ENCODE data around the gene CPNE8. TPM values are rescaled to one million over a fixed set of nuclear protein-coding genes. Genes with fewer than 3 reads are reported as not detected.

Gene CPNE8
- total and polyA plus RNA-seq, 2 of the 4 experiments (the other 2 are of a cell fraction): not detected

DNA sequence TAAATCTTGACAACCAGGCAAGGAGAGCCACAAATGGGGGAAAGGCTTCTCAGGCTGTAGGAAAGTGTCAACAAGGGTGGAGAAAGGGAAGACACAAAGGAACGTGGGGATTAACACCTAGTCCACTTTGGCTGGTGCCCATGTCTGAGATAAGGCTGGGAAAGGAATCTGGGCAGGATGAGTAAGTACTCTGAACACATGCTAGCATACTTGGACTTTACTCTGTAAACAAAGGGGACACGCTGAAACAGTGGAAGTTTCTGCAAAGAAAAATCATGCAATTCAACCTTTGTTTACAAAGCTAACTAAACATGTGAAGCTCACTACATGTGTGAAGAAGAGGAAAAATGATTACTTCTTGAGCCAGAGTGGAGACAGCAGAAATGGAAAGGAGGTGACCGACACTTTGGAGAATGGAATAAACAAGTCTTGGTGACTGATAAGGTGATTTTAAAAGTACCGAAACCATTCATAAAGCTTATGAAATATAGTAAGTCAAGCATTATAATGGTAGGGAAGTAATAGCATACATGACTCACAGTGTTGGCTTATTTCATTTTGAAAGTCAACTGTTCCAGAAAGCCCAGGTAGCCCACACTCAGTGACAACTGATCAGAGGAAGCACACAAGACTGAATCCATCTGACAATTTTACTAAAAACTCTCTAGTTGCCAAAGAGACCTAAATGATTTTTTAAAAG is 13.2 kb downstream of the CPNE8 start:
- Histone ChIP-seq H3K14ac (replicated peaks; ENCODE audit: low read depth, low read length) (no peak overlapping the region), H2AK5ac (ENCODE audit: low read depth, low read length) (no peak overlapping the region), H2BK5ac (ENCODE audit: low read depth, low read length, poor library complexity, severe bottlenecking) (no peak overlapping the region), H2AFZ (replicated peaks; ENCODE audit: low read length, poor library complexity) (no peak overlapping the region), H2BK15ac (ENCODE audit: low read depth, low read length) (no peak overlapping the region), H3K56ac (ENCODE audit: extremely low read depth, insufficient read depth, low read length) (no peak overlapping the region), H3K23ac (ENCODE audit: low read depth, low read length) (no peak overlapping the region), H3K27me3 (ENCODE audit: control insufficient read depth, insufficient read depth, low read length) (no peaks in the 10 kb centered on the region), H3K4me1 (ENCODE audit: control insufficient read depth, insufficient read depth, low read length) (no peaks in the 10 kb centered on the region), H3K4me2 (ENCODE audit: low read depth, low read length) (no peak overlapping the region), H3K18ac (ENCODE audit: low read depth, low read length) (no peak overlapping the region), H3K9me1 (ENCODE audit: insufficient read depth, low read length) (no peaks in the 10 kb centered on the region), H2AK9ac (replicated peaks; ENCODE audit: low read depth, low read length, poor library complexity) (no peak overlapping the region), H2BK120ac (ENCODE audit: low read depth, low read length) (no peak overlapping the region), H3K36me3 (ENCODE audit: control insufficient read depth, insufficient read depth, low read length) (no peaks in the 10 kb centered on the region), H3K9ac (ENCODE audit: low read depth, low read length) (no peak overlapping the region), H3K79me1 (ENCODE audit: low read depth in 1 of 2, low read length in 2 of 2) (no peaks in the 10 kb centered on the region), H2BK20ac (ENCODE audit: low read depth, low read length) (no peak overlapping the region), H4K91ac (ENCODE audit: insufficient read depth, low read depth, low read length) (no peak overlapping the region), H3K27ac (ENCODE audit: insufficient read depth, low read length) (no peak overlapping the region), H3K4me3 (ENCODE audit: insufficient read depth, low read depth, low read length) (no peak overlapping the region), H4K8ac (ENCODE audit: low read depth in 2 of 2, low read length in 2 of 2) (no peak overlapping the region), H4K5ac (ENCODE audit: low read depth, low read length) (no peak overlapping the region), H4K20me1 (ENCODE audit: insufficient read depth, low read length) (no peaks in the 10 kb centered on the region), H3K9me3 (ENCODE audit: control insufficient read depth, insufficient read depth, low read length) (peaks cover 6% of the 10 kb centered on the region), H3K4ac (ENCODE audit: low read depth, low read length) (no peak overlapping the region)
- in situ Hi-C loops (cut with MboI; ENCODE audit: low sequenced_read_pairs): no loop called here
- dilution Hi-C loops (cut with HindIII; ENCODE audit: low sequenced_read_pairs, unreplicated experiment): no loop called here
- POLR2A ChIA-PET (ENCODE audit: unreplicated experiment): no interaction called here
- no CpG with 5 or more reads among the region's 4 CpGs for WGBS, 2 experiments (ENCODE audit: extremely low coverage in 2 of 2, insufficient read length in 1 of 2)
- TF ChIP-seq USF2 (IDR thresholded peaks at IDR 0.05; ENCODE audit: low read depth, low read length) (no peak), FOS (IDR thresholded peaks at IDR 0.05; ENCODE audit: low read depth, low read length) (no peak)
- no peak for DNase-seq
- CTCF ChIA-PET: no interaction called here
- intact Hi-C loops (cut with micrococcal nuclease): no loop called here
- ATAC-seq (ENCODE audit: low read depth): no peak
- no TSS peak for BruUV-seq (replicated peaks)
